OCI-LY3 (cell line): ENCODE data around the gene LSM5.

Source experiments
- H2AFZ ChIP-seq: fragments of 200-600, 300-600 bp; shearing (Covaris generic); 2 replicates; pipeline ENCODE4 v1.6.0; 2014; ENCODE audit warnings: antibody characterized with exemption, low read depth, low read length
- H3K27ac ChIP-seq: fragments of 200-600, 300-600 bp; sonication (generic); 2 replicates; pipeline ENCODE4 v1.5.1; 2014; ENCODE audit warnings: mild to moderate bottlenecking, low read length, moderate library complexity, mixed read lengths
- H3K27me3 ChIP-seq: fragments of 200-600, 300-600 bp; sonication (generic); 2 replicates; pipeline ENCODE4 v1.6.1; 2014; ENCODE audit warnings: low read depth, low read length, mixed read lengths
- H3K36me3 ChIP-seq: fragments of 200-600, 300-600 bp; sonication (generic); replicated peaks from 2 replicates; pipeline ENCODE3; 2014; ENCODE audit warnings: low read depth, low read length, mixed read lengths
- H3K4me1 ChIP-seq: fragments of 300-600, 200-600 bp; sonication (generic); 2 replicates; pipeline ENCODE4 v1.6.1; 2014; ENCODE audit warnings: low read length, mixed read lengths
- H3K4me2 ChIP-seq: fragments of 200-600, 300-600 bp; sonication (generic); 2 replicates; pipeline ENCODE4 v1.6.1; 2014; ENCODE audit warnings: low read length, mixed read lengths
- H3K4me3 ChIP-seq: fragments of 300-600, 200-600 bp; sonication (generic); 2 replicates; pipeline ENCODE4 v1.5.1; 2014; ENCODE audit warnings: antibody characterized with exemption, mild to moderate bottlenecking, low read length, moderate library complexity
- H3K79me2 ChIP-seq: fragments of 300-600, 200-600 bp; shearing (Covaris generic); 2 replicates; pipeline ENCODE4 v1.6.1; 2014; ENCODE audit warnings: mild to moderate bottlenecking, low read length, mixed read lengths
- H3K9ac ChIP-seq: fragments of 300-600, 200-600 bp; shearing (Covaris generic); 2 replicates; pipeline ENCODE4 v1.6.0; 2014; ENCODE audit warnings: mild to moderate bottlenecking, low read length, moderate library complexity
- H3K9me3 ChIP-seq: fragments of 200-600, 300-600 bp; shearing (Covaris generic); 2 replicates; pipeline ENCODE4 v1.6.1; 2014; ENCODE audit warnings: low read length, mixed read lengths; ENCODE audit not compliant: insufficient read depth
- H4K20me1 ChIP-seq: fragments of 200-600, 300-600 bp; sonication (generic); 2 replicates; pipeline ENCODE4 v1.6.1; 2016; ENCODE audit warnings: low read length, mixed read lengths; ENCODE audit not compliant: insufficient read depth
- EZH2phosphoT487 ChIP-seq: fragments of 200-600 bp; shearing (Covaris generic); IDR thresholded peaks from 2 replicates; pipeline ENCODE4 v1.6.1; 2018; ENCODE audit warnings: antibody characterized with exemption, mixed run types, low read depth
- TF ChIP-seq, protein P1 (sequence below): fragments of 200-600, 300-600 bp; sonication (generic); IDR thresholded peaks from 2 replicates; pipeline ENCODE4 v1.5.1; 2014; ENCODE audit warnings: antibody characterized with exemption, low read length, low read depth

LSM5 gene

DNA sequence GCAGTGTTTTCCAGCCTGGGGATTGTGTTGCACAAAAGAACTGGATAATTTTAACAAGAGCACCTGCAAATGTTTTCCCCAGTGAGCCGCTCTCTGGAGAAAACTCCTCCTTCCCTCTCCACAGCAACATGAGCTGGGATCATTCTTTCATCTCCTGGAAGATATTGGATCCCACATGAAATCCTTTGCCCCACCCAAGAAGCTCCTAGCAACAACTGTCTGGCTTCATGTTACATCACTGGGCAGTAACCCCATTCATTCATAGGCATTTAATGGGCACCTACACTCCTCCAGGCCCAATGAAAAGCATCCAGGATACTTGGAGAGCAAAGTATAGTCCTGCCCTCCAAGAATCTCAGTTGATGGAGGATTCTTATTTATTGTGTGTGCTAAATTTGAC is 27.2 kb downstream of the LSM5 start:
- no peaks in the 10 kb centered on the region for H3K79me2 ChIP-seq
- no peak overlapping the region for H3K4me3 ChIP-seq
- H3K4me2 ChIP-seq: no peak overlapping the region
- no peak overlapping the region for H3K27ac ChIP-seq
- H2AFZ ChIP-seq: no peak overlapping the region
- H3K4me1 ChIP-seq: no peaks in the 10 kb centered on the region
- H3K27me3 ChIP-seq: no peaks in the 10 kb centered on the region
- no peak overlapping the region for H3K9ac ChIP-seq
- H3K36me3 ChIP-seq: no peaks in the 10 kb centered on the region
- no peaks in the 10 kb centered on the region for H3K9me3 ChIP-seq
- TF ChIP-seq, protein P1, sequence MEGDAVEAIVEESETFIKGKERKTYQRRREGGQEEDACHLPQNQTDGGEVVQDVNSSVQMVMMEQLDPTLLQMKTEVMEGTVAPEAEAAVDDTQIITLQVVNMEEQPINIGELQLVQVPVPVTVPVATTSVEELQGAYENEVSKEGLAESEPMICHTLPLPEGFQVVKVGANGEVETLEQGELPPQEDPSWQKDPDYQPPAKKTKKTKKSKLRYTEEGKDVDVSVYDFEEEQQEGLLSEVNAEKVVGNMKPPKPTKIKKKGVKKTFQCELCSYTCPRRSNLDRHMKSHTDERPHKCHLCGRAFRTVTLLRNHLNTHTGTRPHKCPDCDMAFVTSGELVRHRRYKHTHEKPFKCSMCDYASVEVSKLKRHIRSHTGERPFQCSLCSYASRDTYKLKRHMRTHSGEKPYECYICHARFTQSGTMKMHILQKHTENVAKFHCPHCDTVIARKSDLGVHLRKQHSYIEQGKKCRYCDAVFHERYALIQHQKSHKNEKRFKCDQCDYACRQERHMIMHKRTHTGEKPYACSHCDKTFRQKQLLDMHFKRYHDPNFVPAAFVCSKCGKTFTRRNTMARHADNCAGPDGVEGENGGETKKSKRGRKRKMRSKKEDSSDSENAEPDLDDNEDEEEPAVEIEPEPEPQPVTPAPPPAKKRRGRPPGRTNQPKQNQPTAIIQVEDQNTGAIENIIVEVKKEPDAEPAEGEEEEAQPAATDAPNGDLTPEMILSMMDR: no peak
- no peak for TF ChIP-seq EZH2phosphoT487
- no peaks in the 10 kb centered on the region for H4K20me1 ChIP-seq

DNA sequence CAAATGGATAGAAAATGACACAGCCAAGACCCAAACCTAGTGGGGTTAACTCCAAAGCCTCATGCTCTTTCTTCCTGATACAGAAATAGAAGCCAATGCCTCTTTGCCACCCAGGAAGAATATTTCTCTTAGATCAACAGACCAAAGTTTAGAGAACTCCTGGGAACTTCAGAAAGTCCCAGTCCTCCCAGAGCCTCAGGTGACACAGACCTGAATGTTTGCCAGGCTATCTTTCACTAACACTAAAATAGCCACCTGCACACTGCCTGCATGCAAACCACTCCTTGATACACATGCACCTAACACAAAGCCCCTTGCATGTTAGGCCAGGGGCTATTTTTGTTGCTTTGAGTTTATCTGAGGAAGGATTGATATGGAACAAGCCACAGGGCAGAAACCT is 27.7 kb downstream of the LSM5 start:
- Histone ChIP-seq H3K79me2 (no peaks in the 10 kb centered on the region), H3K27ac (no peak overlapping the region)

DNA sequence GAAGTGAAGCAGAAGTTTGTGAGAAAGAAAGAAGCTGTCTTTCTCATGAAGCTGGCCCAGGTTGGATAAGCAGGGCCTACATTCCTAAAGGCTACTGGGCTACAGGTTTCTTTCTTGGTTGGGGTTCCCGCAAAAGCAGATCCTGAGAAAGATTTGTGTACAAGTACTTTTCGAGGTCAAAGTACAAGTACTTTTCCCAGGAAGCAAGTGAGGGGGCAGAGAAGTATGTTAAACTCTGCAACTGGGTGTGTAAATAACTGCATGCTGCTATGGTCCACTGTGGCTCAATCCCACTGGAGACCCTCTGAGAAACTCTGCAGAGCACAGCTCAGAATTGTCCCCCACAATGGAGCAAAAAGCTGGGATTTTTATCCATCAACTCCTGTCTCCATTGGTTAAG is 28.7 kb downstream of the LSM5 start:
- H3K4me3 ChIP-seq: no peak overlapping the region

More for the DNA sequence above, 27.7 kb downstream of the LSM5 start:
- no peak overlapping the region for H2AFZ ChIP-seq
- H3K36me3 ChIP-seq: no peaks in the 10 kb centered on the region
- no peak overlapping the region for H3K9ac ChIP-seq
- H3K27me3 ChIP-seq: no peaks in the 10 kb centered on the region
- H4K20me1 ChIP-seq: no peaks in the 10 kb centered on the region
- TF ChIP-seq, protein P1: no peak
- TF ChIP-seq EZH2phosphoT487: no peak
- no peak overlapping the region for H3K4me3 ChIP-seq
- H3K4me1 ChIP-seq: no peaks in the 10 kb centered on the region
- H3K9me3 ChIP-seq: no peaks in the 10 kb centered on the region
- no peak overlapping the region for H3K4me2 ChIP-seq

GRCh38 chr7:32459788-32460187 is 30.4 kb downstream of the LSM5 start:
- H3K4me1 ChIP-seq: no peaks in the 10 kb centered on the region
- no peak overlapping the region for H3K9ac ChIP-seq
- no peaks in the 10 kb centered on the region for H4K20me1 ChIP-seq
- no peaks in the 10 kb centered on the region for H3K9me3 ChIP-seq
- H3K27me3 ChIP-seq: no peaks in the 10 kb centered on the region
- no peak overlapping the region for H2AFZ ChIP-seq
- H3K36me3 ChIP-seq: no peaks in the 10 kb centered on the region
- no peak overlapping the region for H3K4me2 ChIP-seq
- TF ChIP-seq EZH2phosphoT487: no peak
- TF ChIP-seq, protein P1: no peak
- no peaks in the 10 kb centered on the region for H3K79me2 ChIP-seq
- H3K27ac ChIP-seq: no peak overlapping the region
- H3K4me3 ChIP-seq: no peak overlapping the region

More for the DNA sequence above, 28.7 kb downstream of the LSM5 start:
- Histone ChIP-seq H4K20me1 (no peaks in the 10 kb centered on the region), H3K36me3 (no peaks in the 10 kb centered on the region), H2AFZ (no peak overlapping the region), H3K79me2 (no peaks in the 10 kb centered on the region), H3K9ac (no peak overlapping the region), H3K4me1 (no peaks in the 10 kb centered on the region), H3K9me3 (no peaks in the 10 kb centered on the region), H3K27ac (no peak overlapping the region), H3K4me2 (no peak overlapping the region), H3K27me3 (no peaks in the 10 kb centered on the region)
- TF ChIP-seq, protein P1: no peak
- no peak for TF ChIP-seq EZH2phosphoT487
